Measurements from ENCODE around the gene VASH2.
"Not testable (repeated sequence)": the region's sequence is repeated elsewhere in the genome, so short reads cannot be mapped to it uniquely, and the experiment has no call there.

The VASH2 gene

GRCh38 chr1:212986551-212986950 lies 36.2 kb downstream of the VASH2 start:
- TF ChIP-seq POLR2A (IDR thresholded peaks at IDR 0.05; ENCODE audit: low read depth, low read length) = no peak
- DNase-seq (ENCODE audit: insufficient read length, low spot score) (no peak), FAIRE-seq (no peak)

DNA sequence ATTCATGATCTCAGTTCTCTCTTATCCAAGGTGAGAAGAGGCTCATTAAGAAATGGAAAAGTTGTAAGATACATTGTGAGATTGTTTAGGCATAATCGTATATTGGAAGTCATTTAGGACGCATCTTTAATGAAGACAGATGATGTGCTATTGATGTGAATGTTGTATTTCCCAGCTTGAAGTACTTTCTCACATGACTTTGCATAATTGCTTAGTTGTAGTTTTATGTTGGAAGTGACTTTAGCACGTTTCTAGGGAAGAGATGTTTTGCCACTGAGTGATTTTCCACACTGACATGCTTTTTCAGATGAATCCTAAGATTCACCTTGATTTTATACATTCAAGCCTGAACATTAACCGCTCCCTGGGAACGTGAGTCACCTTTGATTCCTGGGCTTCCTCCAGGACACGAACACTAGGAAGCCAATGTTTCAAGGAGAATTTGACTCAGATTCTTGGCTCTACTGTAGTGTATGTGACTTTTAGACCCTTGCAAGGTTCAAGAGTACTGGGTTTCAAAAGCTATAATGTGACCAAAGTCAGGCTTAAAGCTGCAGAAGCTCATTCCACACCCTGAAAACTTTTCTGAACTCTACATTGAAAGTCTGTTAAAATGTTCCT lies 37.5 kb downstream of the VASH2 start:
- DNase-seq (ENCODE audit: insufficient read length, low spot score) = peak; percentile 29
- peak; percentile 52 for FAIRE-seq
- no peak for TF ChIP-seq POLR2A (IDR thresholded peaks at IDR 0.05; ENCODE audit: low read depth, low read length)

DNA sequence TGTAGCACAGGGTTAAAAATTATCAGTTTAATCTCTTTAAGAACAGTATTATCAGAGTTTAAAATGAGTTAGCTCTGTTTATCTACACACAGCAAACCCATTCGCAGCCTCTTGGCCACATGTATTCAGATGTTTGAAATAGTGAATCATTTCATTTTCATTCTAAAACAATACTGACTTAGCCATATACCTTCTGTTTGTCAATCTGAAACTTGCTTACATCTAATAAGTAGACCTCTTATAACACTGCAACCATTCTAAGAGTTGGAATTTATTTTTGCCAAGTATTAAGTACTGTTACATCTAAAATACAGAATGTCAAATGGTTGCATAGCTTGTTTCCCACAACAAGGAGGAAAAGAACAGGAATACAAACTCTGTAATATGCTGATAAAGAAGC lies 39.9 kb downstream of the VASH2 start:
- FAIRE-seq (no peak), DNase-seq (ENCODE audit: insufficient read length, low spot score) (no peak)
- no peak for TF ChIP-seq POLR2A (IDR thresholded peaks at IDR 0.05; ENCODE audit: low read depth, low read length)

- not testable (repeated sequence) for DNase-seq (ENCODE audit: insufficient read length, low spot score); FAIRE-seq
These were observed 43.6 kb downstream of the VASH2 start for GRCh38 chr1:212993960-212994359.

DNA sequence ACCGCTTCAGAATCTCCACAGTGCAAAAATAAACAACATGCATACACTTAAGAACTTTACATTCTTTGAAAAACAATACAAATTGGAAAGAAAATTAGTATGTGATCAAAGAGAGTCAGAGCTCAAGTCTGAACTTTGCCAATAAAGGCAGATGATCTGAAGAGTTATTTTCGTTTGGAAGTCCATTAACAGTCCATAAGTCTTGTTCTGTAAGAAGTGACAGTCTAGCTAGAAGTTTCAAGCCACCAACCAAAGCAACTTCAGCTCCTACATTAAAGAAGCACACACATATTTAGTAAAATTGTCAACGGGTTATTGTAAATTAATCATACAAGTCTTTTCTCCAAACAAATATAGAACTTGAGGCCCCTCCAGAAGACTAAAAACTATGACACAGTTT lies 44.6 kb downstream of the VASH2 start:
- no peak for FAIRE-seq
- DNase-seq (ENCODE audit: insufficient read length, low spot score) = no peak
- TF ChIP-seq POLR2A (IDR thresholded peaks at IDR 0.05; ENCODE audit: low read depth, low read length) = no peak

- FAIRE-seq (no peak), DNase-seq (ENCODE audit: insufficient read length, low spot score) (no peak)
- no peak for TF ChIP-seq POLR2A (IDR thresholded peaks at IDR 0.05; ENCODE audit: low read depth, low read length)
These were observed 52.9 kb downstream of the VASH2 start for GRCh38 chr1:213003256-213003655.

DNA sequence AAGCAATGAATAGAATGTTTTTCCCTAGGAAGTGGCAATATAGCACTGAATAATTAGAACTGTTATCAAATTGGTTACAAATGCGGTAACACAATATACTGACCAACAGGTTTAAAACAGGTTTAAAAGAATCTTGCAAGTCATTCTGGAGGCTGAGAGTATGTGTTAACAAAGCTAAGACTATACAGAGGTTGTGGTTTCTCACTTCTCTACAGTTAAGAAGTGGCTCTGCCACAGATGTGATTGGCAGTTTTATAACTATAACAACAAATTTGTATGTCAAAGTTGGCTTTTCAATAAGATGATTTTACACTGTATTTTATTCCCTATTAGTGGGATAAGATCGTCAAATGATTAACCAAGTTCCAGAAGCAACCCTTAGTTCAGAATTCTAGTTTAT lies 58.2 kb downstream of the VASH2 start:
- no peak for FAIRE-seq
- TF ChIP-seq POLR2A (IDR thresholded peaks at IDR 0.05; ENCODE audit: low read depth, low read length) = no peak
- no peak for DNase-seq (ENCODE audit: insufficient read length, low spot score)

DNA sequence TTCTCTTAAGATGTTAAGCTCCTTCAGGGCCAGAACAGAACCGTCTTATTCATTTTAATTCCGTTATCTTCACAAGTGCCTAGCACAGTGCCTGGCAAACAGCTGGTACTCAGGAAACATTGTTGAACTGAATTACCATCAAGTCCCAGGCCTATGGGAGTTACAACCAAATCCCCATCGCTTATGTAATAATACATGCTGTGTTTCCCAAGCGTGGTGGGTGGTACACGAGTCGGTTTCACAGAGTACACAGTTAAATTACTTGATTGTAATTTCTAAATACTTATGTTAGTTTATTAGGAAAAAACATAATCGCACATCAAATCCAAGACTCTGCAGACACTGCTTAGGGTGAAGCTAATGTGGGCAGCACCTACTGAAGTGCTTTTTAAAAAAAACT lies 64.3 kb downstream of the VASH2 start:
- DNase-seq (ENCODE audit: insufficient read length, low spot score) = no peak
- FAIRE-seq = no peak

GRCh38 chr1:213015099-213016050 lies 65.0 kb downstream of the VASH2 start, which contains the start of gene ANGEL2:
Gene ANGEL2, minus strand, starts transcription at chr1:213015867. Its CDS starts 196 bp downstream, at chr1:213015671.
- FAIRE-seq = peak; percentile 90
- DNase-seq (ENCODE audit: insufficient read length, low spot score) = peak; percentile 87
- peak; percentile 73 for TF ChIP-seq POLR2A (IDR thresholded peaks at IDR 0.05; ENCODE audit: low read depth, low read length)

More for the DNA sequence above, 64.3 kb downstream of the VASH2 start:
- no peak for TF ChIP-seq POLR2A (IDR thresholded peaks at IDR 0.05; ENCODE audit: low read depth, low read length)

DNA sequence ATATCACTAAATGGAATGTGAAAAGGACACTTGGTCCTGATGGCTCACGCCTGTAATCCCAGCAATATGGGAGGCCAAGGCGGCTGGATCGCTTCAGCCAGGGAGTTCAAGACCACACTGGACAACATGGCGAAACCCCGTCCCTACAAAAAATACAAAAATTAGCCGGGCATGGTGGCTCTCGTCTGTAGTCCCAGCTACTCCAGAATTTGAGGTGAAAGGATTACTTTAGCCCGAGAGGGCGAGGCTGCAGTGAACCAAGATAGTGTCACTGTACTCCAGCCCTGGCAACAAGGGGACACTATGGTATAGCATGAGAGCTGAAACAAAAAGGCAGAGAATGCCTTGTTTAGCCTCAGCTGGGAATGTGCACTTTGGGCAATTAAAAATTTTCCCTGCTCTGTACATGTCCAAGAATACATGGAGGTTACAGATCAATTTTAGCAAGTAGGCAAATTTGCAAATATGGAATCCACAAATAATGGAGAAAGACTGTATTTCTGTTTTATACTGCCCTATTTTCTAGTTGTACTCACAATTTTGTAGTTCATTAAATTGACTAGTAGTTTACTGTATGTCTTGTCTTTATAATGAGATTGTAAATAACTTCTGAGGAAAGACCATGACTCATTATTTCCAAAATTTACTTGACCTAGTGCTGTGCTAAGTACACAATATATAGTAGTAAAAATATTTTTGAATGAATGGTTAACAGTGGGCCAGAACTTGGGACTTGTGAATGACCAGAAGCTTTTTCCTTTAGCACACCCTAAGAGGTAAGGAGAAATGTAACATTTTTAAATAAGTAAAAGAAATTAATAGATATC lies 67.3 kb downstream of the VASH2 start:
- FAIRE-seq (no peak), DNase-seq (ENCODE audit: insufficient read length, low spot score) (no peak)
- no peak for TF ChIP-seq POLR2A (IDR thresholded peaks at IDR 0.05; ENCODE audit: low read depth, low read length)

- no peak for DNase-seq (ENCODE audit: insufficient read length, low spot score)
- no peak for FAIRE-seq
- no peak for TF ChIP-seq POLR2A (IDR thresholded peaks at IDR 0.05; ENCODE audit: low read depth, low read length)
These were observed 69.1 kb downstream of the VASH2 start for GRCh38 chr1:213019450-213019849.

GRCh38 chr1:213020016-213020415 lies 69.7 kb downstream of the VASH2 start:
- no peak for DNase-seq (ENCODE audit: insufficient read length, low spot score)
- FAIRE-seq = no peak
- no peak for TF ChIP-seq POLR2A (IDR thresholded peaks at IDR 0.05; ENCODE audit: low read depth, low read length)

GRCh38 chr1:213027024-213027423 lies 76.7 kb downstream of the VASH2 start:
- FAIRE-seq; DNase-seq (ENCODE audit: insufficient read length, low spot score): not testable (repeated sequence)

GRCh38 chr1:213032651-213033050 lies 82.3 kb downstream of the VASH2 start:
- FAIRE-seq = no peak
- TF ChIP-seq POLR2A (IDR thresholded peaks at IDR 0.05; ENCODE audit: low read depth, low read length) = no peak

More at GRCh38 chr1:213032651-213033050, 82.3 kb downstream of the VASH2 start:
- DNase-seq (ENCODE audit: insufficient read length, low spot score) = no peak
